Putamen (tissue), 1 donor: ENCODE data around the gene MGMT.

ENCODE experiments used
- DNase-seq: peaks from one replicate; pipeline ENCODE4 v3.0.0-alpha.2; 2016; ENCODE audit warnings: low spot score

Gene MGMT

DNA sequence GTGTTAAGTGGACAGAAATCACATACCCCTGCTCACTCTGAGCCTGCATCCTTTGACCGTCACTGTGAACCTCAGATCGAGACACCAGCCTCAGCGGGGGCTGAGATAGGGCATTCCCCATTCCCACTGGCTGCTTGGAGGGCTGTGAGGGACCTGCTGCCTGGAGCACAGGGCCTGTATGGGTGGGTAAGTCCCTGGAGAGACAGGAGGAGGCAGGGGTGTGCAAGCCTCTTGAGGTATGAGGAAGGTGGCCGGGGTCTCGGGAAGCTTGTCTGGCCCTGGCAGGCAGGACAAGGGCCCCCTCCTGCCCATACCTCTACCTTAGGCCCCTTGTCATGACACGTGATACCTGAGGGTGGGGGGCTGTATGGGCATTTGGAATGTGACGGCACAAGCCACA is 187.4 kb downstream of the MGMT start:
- DNase-seq, result no peak

DNA sequence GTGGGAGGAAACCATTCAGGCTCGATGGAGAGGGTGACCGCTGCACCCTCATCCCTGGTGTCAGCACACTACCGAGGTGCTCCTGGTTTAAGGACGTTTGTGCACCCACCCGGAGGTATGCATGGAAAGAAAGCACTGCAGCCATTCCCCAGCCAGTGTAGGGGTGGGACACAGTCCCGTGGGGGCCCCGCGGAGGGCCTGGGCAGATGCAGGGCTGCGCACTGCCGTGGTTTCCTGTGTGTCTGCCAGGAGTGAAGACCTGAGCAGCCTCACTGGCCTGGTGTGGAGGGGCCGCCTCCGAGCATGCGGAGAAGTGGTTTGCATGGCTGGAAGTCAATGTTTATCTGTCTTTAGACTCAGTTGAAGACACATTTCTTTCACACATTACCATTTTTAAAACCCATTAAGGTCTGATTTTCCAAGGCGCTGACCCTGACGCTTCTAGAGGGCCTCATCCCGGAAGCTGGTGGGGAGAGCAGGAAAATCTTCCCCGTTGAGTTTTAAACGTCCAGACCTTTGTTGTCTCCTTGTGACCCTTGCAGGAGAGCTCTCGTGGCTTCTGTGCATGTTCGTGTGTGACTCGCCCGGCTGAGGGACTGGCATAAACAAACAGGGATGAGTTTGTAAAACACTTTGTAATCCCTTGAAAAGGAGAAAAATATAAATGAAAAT is 188.1 kb downstream of the MGMT start:
- DNase-seq, result no peak

DNA sequence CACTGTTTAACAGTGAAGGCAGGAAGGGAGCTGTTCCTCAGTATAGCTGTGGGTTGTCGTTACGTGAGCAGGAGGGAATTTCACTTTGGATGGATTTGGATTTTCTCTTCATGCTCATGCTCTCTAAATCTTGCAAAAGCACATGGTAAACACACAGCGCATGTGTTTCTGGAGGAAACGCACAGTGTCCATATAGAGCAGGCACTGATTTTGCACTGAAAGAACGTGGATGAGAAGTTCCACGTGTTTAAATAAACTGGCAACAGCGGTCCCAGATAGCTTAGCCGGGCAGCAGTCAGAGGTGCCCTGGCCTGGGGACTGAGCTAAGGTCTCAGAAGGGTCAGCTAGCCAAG is 188.6 kb downstream of the MGMT start:
- no peak for DNase-seq

DNA sequence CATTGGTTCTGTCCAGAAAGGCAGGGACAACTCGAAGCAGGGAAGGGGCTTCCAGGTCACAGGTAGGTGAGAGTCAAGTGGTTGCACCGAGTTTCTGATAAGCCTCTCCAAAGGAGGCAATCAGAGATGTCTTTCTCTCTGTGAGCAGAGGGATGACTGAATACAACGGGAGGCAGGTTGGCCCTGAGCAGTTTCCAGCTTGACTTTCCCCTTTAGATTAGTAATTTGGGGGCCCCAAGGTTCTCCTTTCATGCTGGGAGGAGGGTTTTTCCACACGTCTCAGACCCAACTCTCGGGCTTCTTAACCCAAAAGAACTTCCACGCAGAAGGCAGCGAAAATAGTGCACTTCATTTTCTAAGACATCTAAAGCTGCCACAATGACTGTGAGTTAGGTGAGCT is 189.6 kb downstream of the MGMT start:
- DNase-seq, result no peak

DNA sequence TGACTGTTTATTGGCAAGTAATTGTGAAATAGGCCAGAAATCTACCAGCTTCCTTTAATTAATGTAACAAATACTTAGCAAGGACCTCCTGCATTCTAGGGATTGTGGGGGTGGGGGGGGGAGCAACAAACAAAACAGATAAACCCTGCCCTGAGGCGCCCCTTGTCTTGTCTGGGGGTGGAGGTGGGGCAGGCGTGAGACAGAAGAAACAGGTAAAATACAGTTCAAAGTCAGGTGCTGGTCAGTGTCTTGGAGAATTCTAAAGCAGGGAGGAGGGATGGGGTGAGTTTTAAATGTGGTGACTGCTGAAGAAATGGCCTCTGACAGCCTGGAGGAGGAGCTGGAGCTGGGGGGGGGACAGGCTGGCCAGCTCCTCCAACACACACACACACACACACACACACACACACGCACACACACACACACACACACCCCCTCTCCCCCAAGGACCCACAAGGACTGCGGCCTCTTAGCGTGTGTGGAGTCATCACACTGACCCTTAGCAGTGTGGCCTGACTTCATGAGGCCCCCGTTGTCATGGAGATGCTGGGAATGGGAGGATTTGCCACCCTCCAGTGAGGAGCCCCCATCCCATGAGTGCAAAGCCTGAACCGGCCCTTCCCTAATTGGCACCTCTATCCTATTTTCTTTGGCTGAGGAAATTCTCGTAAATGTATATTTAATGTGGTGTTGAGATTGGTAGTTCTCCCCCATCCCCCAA is 190.4 kb downstream of the MGMT start:
- DNase-seq, result no peak

DNA sequence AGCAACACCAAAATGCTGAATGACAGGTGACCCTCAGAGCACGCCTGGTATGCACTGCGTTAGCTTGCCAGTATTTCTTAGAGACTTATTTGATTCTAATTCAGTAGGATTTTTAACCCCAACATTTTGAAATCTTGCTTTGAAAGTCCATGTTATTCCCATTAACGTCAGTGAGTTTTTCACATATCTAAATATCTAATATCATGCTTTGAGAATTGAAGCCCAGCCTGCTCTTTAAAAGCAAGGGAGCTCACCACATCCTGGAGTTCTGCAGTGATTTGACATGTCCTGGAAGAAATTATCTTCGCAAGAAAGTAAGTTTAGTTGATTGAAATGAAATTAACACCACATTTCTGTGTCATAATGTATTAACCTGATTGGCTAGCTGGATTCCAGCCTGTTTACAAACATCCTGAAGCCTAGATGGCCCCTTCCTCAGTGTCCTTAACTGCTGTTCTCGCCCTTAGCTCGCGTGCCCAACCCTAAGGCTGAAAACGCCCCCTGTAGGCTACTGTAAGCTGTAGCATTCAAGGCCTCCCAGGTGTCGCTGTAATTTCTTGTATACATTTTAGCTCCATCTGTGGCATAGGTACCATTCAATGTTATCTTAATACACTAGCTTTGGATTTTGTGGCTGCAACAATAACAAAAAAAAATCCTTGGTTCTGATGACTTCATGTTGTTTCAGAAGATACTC is 191.5 kb downstream of the MGMT start:
- no peak for DNase-seq

DNA sequence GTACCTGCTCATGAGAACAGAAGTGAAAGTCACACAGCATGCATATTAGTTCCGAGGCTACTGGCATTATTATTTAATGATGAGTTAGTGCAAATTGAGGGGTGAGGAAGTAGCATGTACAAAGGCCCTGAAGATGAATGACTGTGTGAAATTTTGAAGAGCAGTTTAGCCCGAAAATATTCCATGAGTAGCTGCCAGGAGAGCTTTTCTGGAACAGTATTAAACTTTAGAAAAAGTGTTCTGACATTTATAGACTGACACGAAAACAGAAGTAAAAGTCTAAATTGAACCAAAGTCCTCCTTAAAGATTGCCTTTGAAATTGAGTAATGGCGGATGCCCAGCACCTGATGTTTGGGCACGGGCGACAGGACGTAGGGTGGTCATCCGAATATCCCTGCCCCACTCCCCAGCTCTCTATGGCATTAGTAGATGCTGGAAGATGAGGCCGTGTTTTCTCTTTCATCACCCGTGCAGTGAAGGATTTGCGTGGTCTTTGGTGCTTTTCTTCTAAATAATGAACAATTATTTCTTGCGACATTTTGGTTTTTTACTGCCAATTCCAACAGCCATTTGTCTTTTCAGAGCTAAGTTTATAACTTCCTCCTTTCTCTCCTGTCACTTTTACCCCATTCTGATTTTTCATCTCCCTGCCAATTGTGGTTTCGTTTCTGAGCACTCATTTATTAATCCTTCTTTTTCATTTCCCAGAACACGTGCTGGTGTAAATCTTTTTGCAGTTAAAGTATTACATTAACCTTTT is 192.6 kb downstream of the MGMT start:
- DNase-seq, result no peak

DNA sequence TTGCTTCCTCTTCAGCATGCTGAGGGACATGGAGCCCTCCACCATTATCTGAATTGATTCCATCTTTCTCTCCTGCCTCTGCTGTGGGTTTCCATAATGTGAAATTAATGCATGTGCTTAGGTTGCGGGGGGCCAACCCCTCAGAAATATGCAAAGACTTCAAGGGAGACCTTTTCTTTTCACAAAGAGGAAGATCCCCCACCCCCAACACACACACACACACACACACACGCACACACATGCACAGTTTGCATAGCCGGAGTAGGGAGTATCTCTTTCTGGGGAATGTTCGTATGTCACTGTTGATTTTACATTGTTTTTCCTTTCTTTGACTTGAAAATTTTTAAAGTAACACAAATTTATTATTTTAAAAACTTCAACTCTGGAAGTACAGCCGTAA is 193.5 kb downstream of the MGMT start:
- DNase-seq, result no peak

DNA sequence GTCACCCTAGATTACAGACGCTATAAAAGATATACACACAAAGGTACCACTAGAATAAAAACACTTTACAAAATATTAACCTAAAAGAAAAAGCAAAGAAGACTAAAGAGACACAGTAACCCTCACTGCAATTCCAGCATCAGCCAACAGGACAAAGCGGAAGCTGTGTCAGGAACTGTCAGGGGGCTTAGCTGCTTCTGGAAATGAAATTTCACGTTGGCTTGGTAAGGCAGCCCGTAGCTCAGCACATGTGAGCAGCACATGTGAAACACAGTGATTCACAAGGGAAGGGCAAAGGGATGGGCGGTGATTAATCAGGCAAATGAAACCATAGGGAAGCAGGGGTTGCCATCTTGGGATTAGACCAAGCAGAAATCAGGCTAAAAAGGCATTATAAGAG is 195.4 kb downstream of the MGMT start:
- no peak for DNase-seq

DNA sequence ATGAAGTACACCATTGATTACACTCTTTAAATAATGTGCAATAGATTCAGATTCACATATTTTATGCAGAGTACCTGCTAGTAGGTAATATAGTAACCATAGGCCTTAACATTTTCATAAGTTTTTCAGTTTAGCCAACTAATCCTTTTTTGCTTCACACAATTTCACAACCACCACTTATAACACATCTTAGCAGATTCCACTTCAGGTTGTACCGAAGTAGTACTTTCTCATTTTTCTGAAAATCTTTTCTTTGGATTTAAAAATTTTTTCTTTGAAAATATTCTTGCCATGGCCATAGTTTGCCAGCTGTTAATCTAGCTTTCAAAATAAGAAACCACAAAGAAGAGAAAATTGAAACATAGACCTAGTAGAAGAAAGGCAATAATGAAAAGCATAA is 203.1 kb downstream of the MGMT start:
- DNase-seq, result no peak

DNA sequence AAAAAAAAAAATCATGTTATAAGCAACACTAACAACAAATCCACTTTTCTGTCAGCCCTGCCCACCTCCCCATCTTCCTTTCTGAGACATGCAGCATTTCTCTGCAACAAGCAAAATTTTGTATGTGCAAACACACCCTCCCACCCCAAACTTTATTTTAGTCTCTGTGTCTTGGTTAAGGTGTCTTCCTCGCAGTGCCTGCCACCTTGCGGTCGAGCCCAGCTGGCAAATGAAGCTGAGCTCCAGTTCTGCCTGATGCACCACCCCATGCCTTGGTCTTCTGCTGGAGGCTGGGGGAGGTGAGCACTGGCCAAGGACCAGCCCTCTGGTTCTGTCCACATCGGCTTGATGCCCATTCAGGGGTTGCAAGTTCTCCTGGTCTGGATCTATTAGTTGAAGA is 206.3 kb downstream of the MGMT start:
- no peak for DNase-seq

DNA sequence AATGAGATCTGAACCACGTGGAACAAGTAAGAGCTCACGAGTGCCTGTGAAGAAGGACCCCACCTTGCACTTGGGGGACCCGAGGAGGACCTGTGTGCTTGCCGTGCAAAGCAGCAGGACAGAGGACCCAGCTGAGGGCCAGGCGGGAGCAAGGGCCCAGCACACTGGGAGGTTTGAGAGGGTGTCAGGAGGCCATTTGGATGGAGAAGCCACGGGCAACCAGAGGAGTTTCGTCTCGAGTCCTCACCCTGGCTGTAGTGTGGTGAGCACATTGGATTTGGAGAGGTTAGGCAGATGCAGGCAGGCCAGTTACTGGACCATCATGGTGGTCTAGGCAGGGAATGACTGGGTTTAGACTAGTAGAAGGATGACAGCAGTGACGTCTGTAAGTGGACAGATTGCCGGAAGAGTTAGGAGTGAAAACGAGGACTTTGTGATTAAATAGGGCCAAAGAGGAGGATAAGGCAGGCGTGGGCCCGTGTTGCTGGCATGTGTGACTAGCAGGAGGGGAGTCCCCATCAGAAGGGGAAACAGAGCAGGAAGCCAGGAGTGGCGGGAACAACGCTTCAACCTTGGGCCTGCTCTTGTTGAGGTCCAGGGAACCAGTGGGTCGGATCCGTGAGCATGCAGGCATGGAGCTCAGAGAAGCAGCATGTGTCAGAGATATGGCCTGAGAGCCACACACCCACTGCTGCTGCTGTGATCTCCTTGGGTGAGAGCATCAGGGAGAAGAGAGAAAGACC is 208.2 kb downstream of the MGMT start:
- DNase-seq, result no peak

DNA sequence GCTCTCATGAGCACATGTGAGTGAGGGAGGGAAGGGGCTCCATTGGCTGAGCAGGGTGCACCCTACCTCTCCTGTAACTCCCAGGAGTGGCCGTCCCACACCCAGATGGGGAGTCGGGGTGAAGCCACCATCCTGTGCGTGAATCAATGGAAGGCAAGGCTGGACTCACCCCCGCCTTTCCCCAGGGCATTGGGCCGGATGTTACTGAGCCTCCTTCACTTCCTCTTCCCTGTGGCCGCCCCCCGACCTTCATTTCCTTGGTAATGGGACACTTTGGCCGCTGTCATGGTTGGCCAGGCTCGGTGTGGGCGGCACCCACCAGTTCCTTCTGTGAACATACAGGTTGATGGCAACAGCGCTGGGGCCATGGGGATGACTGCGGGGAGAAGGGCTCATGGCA is 209.0 kb downstream of the MGMT start:
- DNase-seq, result no peak

DNA sequence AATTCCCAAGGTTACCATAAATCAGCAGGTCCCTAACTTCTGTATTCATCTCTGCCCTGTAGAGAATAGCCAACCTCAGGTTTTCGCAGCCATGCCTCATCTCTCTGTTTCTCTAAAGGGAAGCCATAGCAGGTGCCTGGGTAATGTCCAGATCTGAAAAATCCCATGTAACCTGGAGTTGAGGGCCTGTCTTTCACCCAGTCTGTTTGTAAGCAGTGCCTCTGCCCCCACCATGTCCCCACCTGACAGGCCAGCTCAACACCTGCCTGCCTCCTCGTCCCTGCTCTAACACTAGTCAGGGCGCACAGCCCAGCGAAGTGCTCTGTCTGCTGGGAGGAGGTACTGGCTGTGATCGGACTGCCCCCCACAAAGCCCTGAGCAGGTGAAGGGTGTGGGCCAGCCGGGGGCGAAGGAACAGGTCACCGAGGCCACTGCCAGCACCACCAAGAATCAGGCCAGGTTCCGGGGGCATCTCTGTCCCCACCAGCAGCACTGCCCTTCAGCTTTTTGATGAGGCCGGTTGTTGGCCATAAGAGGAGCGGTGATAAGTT is 210.4 kb downstream of the MGMT start:
- DNase-seq, result no peak

DNA sequence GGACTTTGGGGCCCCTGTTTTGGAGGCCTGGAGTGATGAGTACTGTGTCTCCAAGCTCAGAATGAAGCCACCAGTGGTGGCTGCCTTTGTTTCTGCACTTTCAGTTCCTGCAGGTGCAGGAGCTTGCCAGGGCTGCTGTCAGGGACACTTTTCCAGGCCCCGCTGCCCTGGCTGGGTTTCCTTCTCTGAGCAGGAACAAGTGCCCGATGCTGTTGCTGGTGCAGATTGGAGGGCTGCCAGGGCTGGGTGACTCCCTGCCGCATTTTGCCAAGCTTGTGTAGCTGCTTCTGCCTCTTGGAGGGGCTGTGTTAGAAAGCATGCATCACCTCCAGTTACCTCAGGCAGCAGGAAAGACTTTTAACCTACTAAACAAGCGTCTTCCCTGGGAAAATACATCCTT is 211.1 kb downstream of the MGMT start:
- DNase-seq, result no peak

DNA sequence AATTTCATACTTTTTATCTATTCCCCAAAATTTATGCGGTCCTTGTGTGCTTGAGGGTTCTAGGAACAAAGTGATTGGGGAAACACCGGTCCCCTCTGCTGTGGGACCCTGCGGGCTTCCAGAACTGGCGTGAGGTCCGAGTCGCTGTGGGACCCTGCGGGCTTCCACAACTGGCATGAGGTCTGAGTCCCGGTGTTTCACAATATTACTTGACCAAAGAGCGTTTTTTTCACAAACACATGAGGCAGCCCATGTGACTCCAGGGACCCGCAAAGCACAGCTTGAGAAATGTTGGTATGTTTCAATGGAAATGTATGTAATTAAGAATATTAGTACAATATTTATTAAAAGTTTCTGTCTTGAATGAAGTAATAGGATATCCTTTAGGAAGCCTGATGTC is 212.2 kb downstream of the MGMT start:
- no peak for DNase-seq

DNA sequence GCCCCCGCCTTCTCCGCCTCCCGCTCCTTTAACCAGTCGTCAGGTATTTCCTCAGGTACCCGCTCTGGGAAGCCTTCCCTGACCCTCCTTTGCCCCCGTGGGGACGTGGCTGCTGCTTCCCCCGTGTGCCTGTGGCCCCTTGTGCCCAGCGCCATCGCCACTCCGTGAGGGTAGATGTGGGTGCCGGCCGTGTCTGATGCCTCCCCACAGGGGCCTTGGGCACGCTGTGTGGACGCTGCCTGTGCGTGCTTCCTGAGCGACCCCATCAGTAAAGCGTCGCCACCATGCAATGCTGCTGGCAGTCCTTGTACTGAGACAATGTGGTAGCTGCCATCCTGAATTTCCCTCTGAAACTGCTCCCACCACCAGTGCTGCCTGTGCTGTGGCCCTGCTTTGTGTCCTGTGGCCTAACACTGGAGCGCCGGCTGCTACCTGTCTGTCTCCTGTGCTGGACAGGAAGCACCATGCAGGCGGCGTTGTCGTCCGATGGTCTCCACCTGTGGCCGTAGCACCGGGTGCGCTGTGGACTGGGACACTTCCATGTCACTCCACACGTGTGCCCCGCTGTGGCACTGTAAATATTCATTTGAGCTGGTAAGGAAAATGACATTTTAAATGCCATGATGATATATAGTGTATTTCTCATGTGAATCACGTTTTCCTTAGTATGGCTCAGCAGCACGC is 213.8 kb downstream of the MGMT start:
- DNase-seq, result no peak

DNA sequence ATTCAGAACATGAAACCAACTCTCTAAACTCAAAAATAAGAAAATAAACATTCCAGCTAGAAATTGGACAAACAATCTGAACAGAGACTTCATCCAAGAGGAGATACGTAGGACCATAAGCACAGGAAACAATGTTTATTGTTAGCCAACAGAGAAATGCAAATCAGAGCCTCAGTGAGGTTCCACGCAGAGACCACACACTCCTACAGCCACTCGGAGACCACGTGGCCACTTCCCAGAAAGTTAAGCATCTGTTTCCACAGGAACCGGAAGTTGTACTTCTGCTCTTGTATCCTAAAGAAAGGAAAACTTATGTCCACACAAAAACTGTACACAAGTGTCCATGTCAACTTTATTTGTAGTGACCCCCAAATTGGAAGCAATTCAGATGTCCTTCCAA is 214.8 kb downstream of the MGMT start:
- DNase-seq, result no peak

DNA sequence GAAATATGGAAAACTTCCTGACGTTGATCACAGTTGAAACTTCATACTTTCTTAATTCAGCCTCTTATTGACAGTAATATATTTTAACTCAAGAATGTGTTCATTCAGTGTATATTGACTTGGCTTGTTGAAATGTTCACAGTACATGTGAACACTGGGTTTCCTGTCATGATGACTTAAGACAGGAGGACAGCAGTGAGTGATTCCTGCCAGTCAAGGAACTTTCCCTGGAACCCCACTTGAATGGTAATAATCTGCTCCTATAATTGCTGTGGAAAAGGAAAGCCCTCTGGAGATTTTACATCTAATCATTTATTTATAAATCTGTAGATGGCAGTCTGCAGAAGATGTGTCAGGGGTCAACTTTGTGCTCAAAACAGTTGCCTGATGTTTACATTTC is 216.5 kb downstream of the MGMT start:
- no peak for DNase-seq

DNA sequence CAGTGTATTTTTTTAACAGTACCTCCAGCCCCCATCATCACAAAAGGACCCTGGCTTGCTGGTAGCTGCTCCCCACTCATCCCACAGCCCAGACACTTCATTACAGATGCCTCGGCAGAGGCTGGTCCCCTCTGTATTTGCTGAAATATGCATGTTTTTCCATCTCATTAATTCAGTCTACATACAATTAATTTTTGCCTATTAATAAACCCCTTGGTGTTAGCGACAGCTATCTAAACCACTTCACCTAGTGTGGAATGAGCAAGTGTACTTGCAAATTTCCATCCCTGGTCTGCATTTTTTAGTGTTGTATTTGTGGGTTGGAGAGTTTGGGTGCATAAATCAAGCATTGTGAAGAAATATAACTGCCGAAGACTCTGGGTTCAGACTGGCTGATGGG is 216.9 kb downstream of the MGMT start:
- no peak for DNase-seq

DNA sequence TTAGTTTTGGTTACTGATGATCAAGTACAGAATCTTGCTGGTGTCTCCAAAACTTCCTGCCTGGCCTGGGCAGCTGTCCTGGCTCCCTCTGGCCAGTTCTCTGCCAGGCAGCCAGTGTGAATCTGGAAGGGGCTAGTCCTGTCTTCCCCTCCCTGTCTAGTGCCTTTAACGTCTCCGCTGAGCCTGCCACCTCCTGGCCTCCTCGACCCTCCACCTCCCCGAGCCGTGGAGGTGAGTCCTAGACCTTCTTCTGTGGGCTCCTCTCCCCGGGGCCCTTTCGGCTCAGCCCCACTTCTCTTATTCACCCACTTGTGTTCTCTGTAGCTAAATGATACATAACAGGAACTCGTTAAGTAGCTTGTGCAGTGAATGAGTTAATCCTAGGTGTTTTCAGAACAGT is 218.2 kb downstream of the MGMT start:
- DNase-seq, result no peak
